HG03159 (cell line): Measurements from ENCODE around the gene MGLL.
"Not testable (repeated sequence)": the region's sequence is repeated elsewhere in the genome, so short reads cannot be mapped to it uniquely, and the experiment has no call there.

Experiments
- ATAC-seq: cut with Tn5 transposase; IDR thresholded peaks from one replicate; pipeline ENCODE4 v1.9.1; 2021; ENCODE audit warnings: mild to moderate bottlenecking, moderate library complexity; ENCODE audit not compliant: unreplicated experiment

The MGLL gene

GRCh38 chr3:127665586-127665985, 156.7 kb downstream of the MGLL start:
- ATAC-seq, result no peak

DNA sequence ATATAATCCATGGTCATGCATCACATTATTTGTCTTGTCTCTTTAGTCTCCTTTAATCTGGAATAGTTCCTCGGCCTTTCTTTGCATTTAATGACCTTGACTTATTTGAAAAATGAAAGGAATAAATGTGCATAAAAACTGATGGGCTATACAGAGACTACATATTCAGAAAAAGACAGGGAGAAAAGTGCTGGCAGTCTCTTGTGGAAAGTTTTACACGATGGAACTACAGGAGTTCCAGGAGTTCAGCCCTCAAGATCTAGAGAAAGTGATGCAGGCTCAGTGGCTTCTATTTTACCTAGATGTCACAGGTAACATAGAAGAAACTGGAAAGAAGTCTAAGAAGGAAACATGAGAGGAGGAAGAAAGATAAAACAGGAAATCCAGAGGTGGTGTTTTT, 157.2 kb downstream of the MGLL start:
- ATAC-seq, result no peak

DNA sequence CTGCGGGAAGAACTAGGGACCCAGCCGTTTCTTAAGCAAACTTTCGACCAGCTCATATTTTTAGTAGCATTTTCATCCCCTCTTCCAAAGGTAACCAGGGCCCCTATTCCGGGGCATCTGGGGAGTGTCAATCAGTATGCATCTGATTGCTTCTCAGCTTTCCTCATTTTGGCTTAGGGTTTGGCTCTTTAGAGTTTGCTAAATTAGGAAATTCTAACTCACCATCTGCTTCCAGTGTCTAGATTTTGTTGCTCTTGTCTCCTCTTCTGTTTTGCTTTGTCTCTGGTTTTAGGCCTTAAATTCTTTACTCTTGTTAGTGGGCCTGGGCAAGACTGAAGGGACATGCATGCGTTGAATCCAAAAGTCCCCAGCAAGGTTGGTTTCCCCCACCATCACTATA, 159.2 kb downstream of the MGLL start:
- ATAC-seq, result no peak

DNA sequence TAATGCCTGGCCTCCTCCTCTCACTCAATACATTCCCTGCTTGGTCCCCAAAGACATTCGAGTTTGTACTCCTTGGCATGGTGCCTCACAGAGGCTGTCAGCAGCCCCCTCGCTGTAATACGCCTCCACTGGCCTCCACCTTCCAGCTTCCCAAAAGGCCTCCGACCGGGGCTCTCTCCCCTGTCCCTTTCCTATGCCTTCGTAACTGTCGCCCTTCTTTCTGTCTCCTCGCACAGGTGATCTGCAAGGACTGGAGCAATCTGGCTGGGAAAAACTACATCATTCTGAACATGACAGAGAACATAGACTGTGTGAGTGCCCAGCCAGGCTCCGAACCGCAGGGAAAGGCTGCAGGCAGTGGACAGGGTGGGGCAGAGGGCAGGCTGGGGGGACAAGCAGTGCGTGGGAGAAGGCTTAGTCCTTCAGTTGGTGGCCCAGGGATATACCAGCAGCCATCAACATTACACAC, 160.3 kb downstream of the MGLL start:
- ATAC-seq, result no peak

GRCh38 chr3:127661600-127661999, 160.7 kb downstream of the MGLL start:
- no peak for ATAC-seq

- ATAC-seq, result no peak
Measured at GRCh38 chr3:127660621-127661251, 161.6 kb downstream of the MGLL start.

- no peak for ATAC-seq
Measured at GRCh38 chr3:127658234-127658633, 164.1 kb downstream of the MGLL start.

DNA sequence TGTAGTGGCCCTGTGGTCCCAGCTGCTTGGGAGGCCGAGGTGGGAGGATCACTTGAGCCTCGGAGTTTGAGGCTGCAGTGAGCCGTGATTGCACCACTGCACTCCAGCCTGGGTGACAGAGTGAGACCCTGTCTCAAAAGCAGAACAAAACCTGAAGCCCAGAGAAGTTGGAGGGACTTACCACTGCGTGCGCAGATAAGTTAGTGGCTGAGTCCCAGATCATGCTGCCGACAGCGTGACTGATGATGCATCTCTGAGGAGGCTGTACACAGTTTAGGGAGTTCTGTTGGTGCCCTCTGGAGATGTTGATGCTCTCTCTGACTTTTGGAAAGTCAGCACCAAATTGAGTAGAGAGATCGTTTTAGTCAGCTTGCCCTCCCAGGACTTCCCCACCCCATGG, 165.4 kb downstream of the MGLL start:
- no peak for ATAC-seq

DNA sequence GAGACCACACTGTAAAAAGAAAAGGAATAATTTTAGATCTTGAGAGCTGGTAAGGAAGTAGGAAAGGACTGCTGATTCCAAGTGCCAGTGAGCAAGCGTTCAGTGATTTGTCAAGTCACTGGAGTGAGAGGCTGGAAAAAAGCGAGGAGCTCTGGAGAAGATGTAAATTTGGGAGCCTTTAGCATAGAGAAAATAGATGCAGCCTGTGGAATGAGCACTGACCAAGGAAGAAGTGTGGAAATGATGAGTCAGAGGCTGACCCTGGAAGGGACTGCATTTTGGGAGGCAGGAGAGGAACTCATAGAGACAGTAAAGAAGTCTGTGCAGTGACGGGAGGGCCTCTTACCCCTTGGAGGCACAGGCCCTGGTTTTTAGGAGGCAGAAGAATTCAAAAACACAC, 166.7 kb downstream of the MGLL start:
- no peak for ATAC-seq

DNA sequence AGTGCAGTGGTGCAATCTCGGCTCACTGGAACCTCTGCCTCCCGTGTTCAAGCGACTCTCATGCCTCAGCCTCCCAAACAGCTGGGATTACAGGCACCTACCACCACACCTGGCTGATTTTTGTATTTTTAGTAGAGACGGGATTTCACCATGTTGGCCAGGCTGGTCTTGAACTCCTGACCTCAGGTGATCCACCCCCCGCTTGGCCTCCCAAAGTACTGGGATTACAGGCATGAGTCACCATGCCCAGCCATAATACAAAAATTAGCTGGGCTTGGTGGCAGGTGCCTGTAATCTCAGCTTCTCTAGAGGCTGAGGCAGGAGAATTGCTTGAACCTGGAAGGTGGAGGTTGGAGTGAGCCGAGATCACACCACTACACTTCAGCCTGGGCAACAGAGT, 167.3 kb downstream of the MGLL start:
- not testable (repeated sequence) for ATAC-seq

DNA sequence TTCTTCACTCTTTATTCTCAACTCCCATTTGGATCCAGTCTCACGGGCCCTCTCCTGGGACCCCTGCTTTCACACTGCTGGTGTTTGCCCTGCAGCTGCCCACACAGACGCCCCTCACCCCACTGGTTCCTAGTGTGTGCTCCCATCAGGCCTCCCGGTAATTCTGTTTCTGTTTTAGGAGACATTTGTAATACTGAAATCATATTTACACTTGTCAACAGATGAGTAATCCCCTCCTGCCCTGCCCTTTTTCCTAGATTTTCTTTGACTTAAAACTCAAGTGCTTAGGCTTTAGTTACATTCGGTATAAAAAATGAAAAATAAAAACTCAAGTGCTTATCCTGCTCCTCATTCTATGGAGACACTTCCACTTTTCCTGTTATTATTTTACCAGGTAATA, 167.9 kb downstream of the MGLL start:
- ATAC-seq, result no peak

DNA sequence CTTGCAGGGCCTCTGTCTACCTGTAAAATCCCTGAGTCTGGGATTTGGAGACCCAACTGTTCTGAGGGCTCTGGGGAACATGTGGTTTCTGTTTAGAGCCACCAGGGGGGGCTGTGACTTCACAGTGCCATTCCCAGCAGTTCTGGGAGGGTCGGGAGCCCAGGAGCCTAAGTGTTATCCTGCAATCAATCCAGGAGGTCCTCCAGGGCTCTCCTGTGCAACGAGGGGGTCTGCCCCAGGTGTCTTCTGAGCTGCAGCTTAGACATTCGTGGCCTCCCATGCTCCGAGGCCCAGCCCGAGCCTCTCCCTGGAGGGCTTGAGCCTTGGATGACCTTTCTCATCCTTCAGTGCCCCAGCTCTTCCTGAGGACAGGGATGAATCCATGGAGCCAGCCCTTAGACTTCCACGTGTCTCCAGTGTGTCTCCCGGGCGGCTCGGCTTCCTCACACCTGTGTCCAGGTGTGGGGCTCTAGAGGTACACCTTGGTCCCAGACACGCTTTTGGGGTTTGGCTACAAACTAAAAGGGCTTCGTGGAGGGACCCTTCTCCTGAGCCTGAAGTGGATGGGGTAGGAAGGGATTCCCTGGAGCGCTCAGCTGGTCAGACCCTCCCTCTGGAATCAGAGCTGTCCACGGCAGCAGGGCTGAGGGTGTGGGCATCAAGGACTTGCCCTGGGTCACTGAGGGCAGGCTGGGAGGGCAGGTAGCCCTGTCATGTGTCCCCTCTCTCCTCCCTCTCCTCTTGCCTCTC, 169.9 kb downstream of the MGLL start:
- ATAC-seq, result no peak

DNA sequence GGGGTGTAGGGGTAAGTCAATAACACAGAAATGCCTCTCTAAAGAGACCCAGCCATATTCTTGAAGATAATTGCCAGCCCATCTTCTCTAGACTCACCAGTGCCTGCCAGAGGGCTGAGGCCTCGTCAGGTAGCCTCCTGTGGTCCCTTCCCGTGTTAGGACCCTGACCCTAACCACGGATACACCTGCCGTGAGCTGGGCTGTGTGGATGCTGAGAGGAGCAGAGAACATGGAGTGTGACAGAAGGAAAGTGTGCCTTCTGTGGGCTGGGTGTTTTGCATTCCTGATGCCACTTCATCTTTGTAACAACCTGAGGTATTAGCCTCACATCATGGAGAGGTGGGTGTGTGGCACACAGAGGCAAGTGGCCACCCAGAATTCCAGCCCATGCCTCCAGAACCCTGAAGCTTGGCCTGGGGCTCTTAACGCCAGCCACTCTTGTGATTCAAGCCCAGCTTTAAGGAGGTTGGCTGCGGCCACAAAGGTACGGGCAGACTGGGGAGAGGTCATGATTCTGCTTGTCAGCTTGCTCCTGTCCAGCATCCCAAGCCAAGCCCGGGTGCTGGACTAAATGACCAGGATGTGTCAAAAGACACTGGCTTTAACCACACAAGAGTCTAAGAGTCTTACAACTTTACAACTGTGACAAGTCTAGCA, 170.7 kb downstream of the MGLL start:
- ATAC-seq, result no peak

- no peak for ATAC-seq
Measured at GRCh38 chr3:127650236-127650635, 172.1 kb downstream of the MGLL start.

DNA sequence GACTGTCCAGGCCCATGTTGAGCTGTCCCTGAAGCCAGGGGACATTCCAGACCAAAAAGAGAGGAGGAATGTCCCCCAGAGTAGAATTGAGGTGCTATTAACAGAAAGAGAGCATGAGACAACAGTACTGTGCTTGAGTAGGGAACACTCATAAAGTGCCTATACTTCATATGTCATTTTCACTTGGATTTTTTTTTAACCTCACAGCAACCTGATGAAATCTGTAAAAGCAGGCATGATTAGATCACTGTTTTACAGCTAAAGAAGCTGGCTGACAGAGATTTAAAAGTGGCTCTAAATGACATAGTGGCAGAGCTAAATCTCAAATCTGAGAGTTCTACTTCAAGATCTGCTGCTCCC, 174.5 kb downstream of the MGLL start:
- ATAC-seq, result no peak

- no peak for ATAC-seq
Measured at GRCh38 chr3:127647166-127647844, 175.0 kb downstream of the MGLL start.

DNA sequence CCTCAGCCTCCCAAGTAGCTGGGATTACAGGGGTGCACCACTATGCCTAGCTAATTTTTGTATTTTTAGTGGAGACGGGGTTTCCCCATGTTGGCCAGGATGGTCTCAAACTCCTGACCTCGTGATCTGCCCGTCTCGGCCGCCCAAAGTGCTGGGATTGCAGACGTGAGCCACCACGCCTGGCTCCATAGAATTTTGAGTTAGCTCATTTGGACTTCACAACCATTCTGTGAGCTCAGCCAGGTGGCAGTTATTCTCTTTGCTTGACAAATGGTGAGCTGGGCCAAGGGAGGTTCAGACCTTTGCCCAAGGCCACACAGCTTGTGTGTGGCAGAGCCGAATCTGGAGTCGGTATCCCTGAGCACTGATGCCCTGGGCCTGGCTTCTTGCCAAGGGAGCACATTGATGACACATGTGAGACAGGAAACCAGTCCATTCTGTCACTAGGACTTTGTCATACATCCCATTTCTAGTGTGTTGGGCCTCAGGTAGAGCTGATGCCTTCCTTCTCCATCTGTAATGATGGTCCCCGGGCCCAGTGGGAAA, 175.7 kb downstream of the MGLL start:
- ATAC-seq, result no peak

DNA sequence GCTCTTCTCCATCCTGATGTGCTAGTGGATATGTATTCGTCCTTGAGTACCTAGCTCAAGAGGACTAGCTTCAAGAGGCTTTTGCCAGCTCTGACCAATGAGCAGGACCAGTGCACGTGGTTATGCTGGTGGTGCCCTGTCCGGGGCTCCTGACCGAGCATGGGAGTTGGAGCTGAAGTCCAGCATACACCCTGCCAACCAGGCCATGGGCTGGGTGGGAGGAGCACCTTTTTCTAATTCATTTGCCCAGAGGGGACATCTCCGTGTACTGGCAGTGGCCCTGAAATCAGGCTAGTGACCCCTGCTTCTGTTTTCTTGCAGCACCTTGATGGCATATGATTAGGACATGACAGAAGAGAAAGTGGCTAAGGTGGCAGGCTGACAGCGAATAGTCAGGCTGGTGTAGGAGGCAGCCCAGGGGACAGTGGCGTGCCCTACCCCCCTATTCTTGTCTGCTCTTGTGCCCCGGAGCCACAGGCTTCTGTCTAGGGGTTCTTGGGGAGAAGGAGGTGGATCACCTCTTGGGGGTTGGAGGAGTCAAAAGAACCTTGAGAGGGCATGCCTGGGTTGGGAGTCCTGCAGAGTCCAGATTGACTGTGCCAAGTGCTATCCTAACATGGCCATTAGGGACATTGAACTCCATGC, 176.8 kb downstream of the MGLL start:
- ATAC-seq, result no peak

DNA sequence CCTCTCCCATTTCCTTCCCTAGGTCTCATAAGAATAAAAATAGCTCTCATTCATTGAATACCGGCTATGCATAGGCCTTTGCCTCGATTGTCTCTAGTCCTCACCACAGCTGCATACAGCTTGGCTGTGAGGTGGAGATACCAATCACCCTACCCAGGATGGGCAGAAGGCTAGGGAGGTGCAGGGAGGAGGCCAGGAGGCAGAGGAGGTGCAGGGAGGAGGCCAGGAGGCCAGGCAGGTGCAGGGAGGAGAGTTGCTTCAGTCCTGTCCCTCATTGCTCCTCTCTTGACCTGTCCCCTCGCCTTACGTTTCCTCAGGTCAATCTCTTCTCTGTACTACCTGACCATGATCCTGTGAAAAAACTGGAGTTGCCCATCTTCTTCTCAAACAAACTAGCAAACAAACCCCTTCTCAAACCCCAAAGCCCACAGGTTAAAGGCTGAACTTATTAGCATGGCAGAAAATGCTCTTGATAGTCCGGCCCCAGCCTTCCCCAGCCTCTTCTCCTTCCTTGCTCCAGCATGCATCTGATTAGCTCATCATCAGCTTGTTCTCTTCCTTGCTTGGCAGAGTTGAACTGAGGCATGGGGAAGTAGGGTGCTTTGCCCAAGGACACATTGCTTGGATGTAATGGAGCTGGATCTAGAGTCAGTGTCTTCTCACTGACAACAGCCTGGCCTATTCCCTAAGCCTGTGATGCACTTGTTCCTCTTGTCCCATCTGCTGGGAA, 177.5 kb downstream of the MGLL start:
- ATAC-seq, result no peak

GRCh38 chr3:127640042-127640355, 182.3 kb downstream of the MGLL start:
- no peak for ATAC-seq
